ENCODE measurements around the gene USP8.

The USP8 gene

GRCh38 chr15:50519740-50520425, 95.7 kb downstream of the USP8 start:
- Histone ChIP-seq H3F3A (ENCODE audit: insufficient read depth, low read length) (no peaks in the 10 kb centered on the region), H3K4me2 (ENCODE audit: low read depth, low read length) (no peak overlapping the region), H3K27ac (ENCODE audit: low read length) (no peak overlapping the region), H3K9ac (ENCODE audit: low read length) (no peak overlapping the region), H3K27me3 (replicated peaks; ENCODE audit: insufficient read depth, low read length) (no peaks in the 10 kb centered on the region), H3K9me3 (replicated peaks; ENCODE audit: insufficient read depth, low read length) (no peaks in the 10 kb centered on the region), H3K79me2 (ENCODE audit: low read length) (no peaks in the 10 kb centered on the region), H3K4me3 (ENCODE audit: low read length) (no peak overlapping the region), H4K20me1 (ENCODE audit: insufficient read depth, low read length) (no peaks in the 10 kb centered on the region), H3K9me2 (replicated peaks; ENCODE audit: insufficient read depth, low read length) (no peaks in the 10 kb centered on the region), H3K36me3 (replicated peaks; ENCODE audit: insufficient read depth, low read length) (no peaks in the 10 kb centered on the region), H2AFZ (ENCODE audit: low read length) (no peak overlapping the region), H3K4me1 (ENCODE audit: low read length) (no peaks in the 10 kb centered on the region)
- no peak for TF ChIP-seq EZH2phosphoT487 (IDR thresholded peaks at IDR 0.05; ENCODE audit: low read length)
- no peak for TF ChIP-seq EZH2 (optimal IDR thresholded peaks at IDR 0.05; ENCODE audit: low read depth, low read length)
- TF ChIP-seq CTCF (IDR thresholded peaks at IDR 0.05; ENCODE audit: low read length): no peak
- DNase-seq: no peak

- no peak overlapping the region for H3K27ac ChIP-seq (ENCODE audit: low read length)
- DNase-seq: no peak
Observed at GRCh38 chr15:50523851-50524251, 99.6 kb downstream of the USP8 start.

GRCh38 chr15:50531163-50531562, 107.0 kb downstream of the USP8 start:
- TF ChIP-seq CTCF (IDR thresholded peaks at IDR 0.05; ENCODE audit: low read length) (no peak), EZH2phosphoT487 (IDR thresholded peaks at IDR 0.05; ENCODE audit: low read length) (no peak)
- no peaks in the 10 kb centered on the region for H3K9me2 ChIP-seq (replicated peaks; ENCODE audit: insufficient read depth, low read length)
- no peak for DNase-seq
- H3K4me1 ChIP-seq (ENCODE audit: low read length): 0 out of 2 replicates have a peak, but pooled peaks cover 3% of the 10 kb centered on the region
- H4K20me1 ChIP-seq (ENCODE audit: insufficient read depth, low read length): no peaks in the 10 kb centered on the region
- H3K27ac ChIP-seq (ENCODE audit: low read length): no peak overlapping the region
- H3K79me2 ChIP-seq (ENCODE audit: low read length): no peaks in the 10 kb centered on the region
- H3F3A ChIP-seq (ENCODE audit: insufficient read depth, low read length): no peaks in the 10 kb centered on the region
- H3K9me3 ChIP-seq (replicated peaks; ENCODE audit: insufficient read depth, low read length): no peaks in the 10 kb centered on the region
- no peak overlapping the region for H2AFZ ChIP-seq (ENCODE audit: low read length)
- H3K36me3 ChIP-seq (replicated peaks; ENCODE audit: insufficient read depth, low read length): no peaks in the 10 kb centered on the region
- no peak overlapping the region for H3K4me3 ChIP-seq (ENCODE audit: low read length)
- no peak overlapping the region for H3K4me2 ChIP-seq (ENCODE audit: low read depth, low read length)
- no peak overlapping the region for H3K9ac ChIP-seq (ENCODE audit: low read length)
- H3K27me3 ChIP-seq (replicated peaks; ENCODE audit: insufficient read depth, low read length): no peaks in the 10 kb centered on the region

More at GRCh38 chr15:50523851-50524251, 99.6 kb downstream of the USP8 start:
- no peak overlapping the region for H3K4me2 ChIP-seq (ENCODE audit: low read depth, low read length)
- H3K9ac ChIP-seq (ENCODE audit: low read length): no peak overlapping the region
- no peak overlapping the region for H3K4me3 ChIP-seq (ENCODE audit: low read length)
- H3K36me3 ChIP-seq (replicated peaks; ENCODE audit: insufficient read depth, low read length): no peaks in the 10 kb centered on the region
- no peaks in the 10 kb centered on the region for H3K9me2 ChIP-seq (replicated peaks; ENCODE audit: insufficient read depth, low read length)
- no peaks in the 10 kb centered on the region for H3K9me3 ChIP-seq (replicated peaks; ENCODE audit: insufficient read depth, low read length)
- H2AFZ ChIP-seq (ENCODE audit: low read length): no peak overlapping the region
- no peak for TF ChIP-seq EZH2 (optimal IDR thresholded peaks at IDR 0.05; ENCODE audit: low read depth, low read length)
- H3K4me1 ChIP-seq (ENCODE audit: low read length): no peaks in the 10 kb centered on the region
- no peaks in the 10 kb centered on the region for H3K27me3 ChIP-seq (replicated peaks; ENCODE audit: insufficient read depth, low read length)
- H3K79me2 ChIP-seq (ENCODE audit: low read length): no peaks in the 10 kb centered on the region
- no peaks in the 10 kb centered on the region for H4K20me1 ChIP-seq (ENCODE audit: insufficient read depth, low read length)
- no peaks in the 10 kb centered on the region for H3F3A ChIP-seq (ENCODE audit: insufficient read depth, low read length)

GRCh38 chr15:50531766-50532165, 107.6 kb downstream of the USP8 start:
- Histone ChIP-seq H3F3A (ENCODE audit: insufficient read depth, low read length) (no peaks in the 10 kb centered on the region), H3K36me3 (replicated peaks; ENCODE audit: insufficient read depth, low read length) (no peaks in the 10 kb centered on the region), H3K4me2 (ENCODE audit: low read depth, low read length) (no peak overlapping the region), H4K20me1 (ENCODE audit: insufficient read depth, low read length) (no peaks in the 10 kb centered on the region), H3K27me3 (replicated peaks; ENCODE audit: insufficient read depth, low read length) (no peaks in the 10 kb centered on the region), H3K4me3 (ENCODE audit: low read length) (no peak overlapping the region), H3K27ac (ENCODE audit: low read length) (no peak overlapping the region), H3K79me2 (ENCODE audit: low read length) (no peaks in the 10 kb centered on the region), H3K9me3 (replicated peaks; ENCODE audit: insufficient read depth, low read length) (no peaks in the 10 kb centered on the region), H2AFZ (ENCODE audit: low read length) (no peak overlapping the region), H3K9ac (ENCODE audit: low read length) (no peak overlapping the region), H3K9me2 (replicated peaks; ENCODE audit: insufficient read depth, low read length) (no peaks in the 10 kb centered on the region), H3K4me1 (ENCODE audit: low read length) (0 out of 2 replicates have a peak, but pooled peaks cover 3% of the 10 kb centered on the region)
- no peak for TF ChIP-seq EZH2 (optimal IDR thresholded peaks at IDR 0.05; ENCODE audit: low read depth, low read length)
- DNase-seq: no peak
